ENCODE results near the gene TUFM. TPM values are rescaled to one million over a fixed set of nuclear protein-coding genes. Genes with fewer than 3 reads are reported as not detected.
"Not testable (repeated sequence)": the region's sequence is repeated elsewhere in the genome, so short reads cannot be mapped to it uniquely, and the experiment has no call there.

Gene TUFM
- total RNA-seq (2012; rRNA removed): 133 and 134 TPM in 2 replicates

GRCh38 chr16:28846080-28846932 lies at the start of gene TUFM:
Gene TUFM (minus strand): TSS chr16:28846348. CDS start chr16:28846269, 79 bp downstream.
- Histone ChIP-seq H3K27me3 (ENCODE audit: control insufficient read depth, insufficient read depth, low read length) (no peaks in the 10 kb centered on the region), H3K36me3 (ENCODE audit: insufficient read depth, low read length) (peaks cover 32% of the 10 kb centered on the region), H3K4me2 (ENCODE audit: low read length) (peak within 1 kb of the TSS; percentile 96), H3K4me1 (ENCODE audit: control insufficient read depth, insufficient read depth, low read length) (peaks cover 16% of the 10 kb centered on the region), H3K4me3 (ENCODE audit: low read length) (peak within 1 kb of the TSS; percentile 100), H3K9me3 (replicated peaks; ENCODE audit: low read length) (no peaks in the 10 kb centered on the region), H3K9ac (ENCODE audit: low read depth, low read length) (peak within 1 kb of the TSS; percentile 94)

GRCh38 chr16:28895609-28896008 lies 49.5 kb upstream of the TUFM start:
- H3K4me2 ChIP-seq (ENCODE audit: low read length): no peak overlapping the region
- no peaks in the 10 kb centered on the region for H3K36me3 ChIP-seq (ENCODE audit: insufficient read depth, low read length)
- H3K4me3 ChIP-seq (ENCODE audit: low read length): no peak overlapping the region
- no peak overlapping the region for H3K9ac ChIP-seq (ENCODE audit: low read depth, low read length)
- no peaks in the 10 kb centered on the region for H3K27me3 ChIP-seq (ENCODE audit: control insufficient read depth, insufficient read depth, low read length)
- H3K9me3 ChIP-seq (replicated peaks; ENCODE audit: low read length): no peaks in the 10 kb centered on the region
- no peaks in the 10 kb centered on the region for H3K4me1 ChIP-seq (ENCODE audit: control insufficient read depth, insufficient read depth, low read length)

GRCh38 chr16:28893291-28893690 lies 47.1 kb upstream of the TUFM start:
- Histone ChIP-seq H3K4me3 (ENCODE audit: low read length) (no peak overlapping the region), H3K9me3 (replicated peaks; ENCODE audit: low read length) (no peaks in the 10 kb centered on the region), H3K4me1 (ENCODE audit: control insufficient read depth, insufficient read depth, low read length) (no peaks in the 10 kb centered on the region), H3K9ac (ENCODE audit: low read depth, low read length) (no peak overlapping the region), H3K4me2 (ENCODE audit: low read length) (no peak overlapping the region), H3K36me3 (ENCODE audit: insufficient read depth, low read length) (no peaks in the 10 kb centered on the region), H3K27me3 (ENCODE audit: control insufficient read depth, insufficient read depth, low read length) (no peaks in the 10 kb centered on the region)

- H3K4me1 ChIP-seq (ENCODE audit: control insufficient read depth, insufficient read depth, low read length): no peaks in the 10 kb centered on the region
- no peak overlapping the region for H3K4me2 ChIP-seq (ENCODE audit: low read length)
- H3K36me3 ChIP-seq (ENCODE audit: insufficient read depth, low read length): no peaks in the 10 kb centered on the region
- no peak overlapping the region for H3K9ac ChIP-seq (ENCODE audit: low read depth, low read length)
- H3K4me3 ChIP-seq (ENCODE audit: low read length): no peak overlapping the region
- H3K9me3 ChIP-seq (replicated peaks; ENCODE audit: low read length): no peaks in the 10 kb centered on the region
- no peaks in the 10 kb centered on the region for H3K27me3 ChIP-seq (ENCODE audit: control insufficient read depth, insufficient read depth, low read length)
Observed at GRCh38 chr16:28891964-28892890, 46.1 kb upstream of the TUFM start.

- not testable (repeated sequence) for H3K4me1 ChIP-seq (ENCODE audit: control insufficient read depth, insufficient read depth, low read length)
Observed at GRCh38 chr16:28890355-28890754, 44.2 kb upstream of the TUFM start.

GRCh38 chr16:28886945-28887344 lies 40.8 kb upstream of the TUFM start:
- no peak overlapping the region for H3K4me3 ChIP-seq (ENCODE audit: low read length)
- no peak overlapping the region for H3K4me2 ChIP-seq (ENCODE audit: low read length)
- no peaks in the 10 kb centered on the region for H3K27me3 ChIP-seq (ENCODE audit: control insufficient read depth, insufficient read depth, low read length)
- H3K9me3 ChIP-seq (replicated peaks; ENCODE audit: low read length): no peaks in the 10 kb centered on the region
- no peaks in the 10 kb centered on the region for H3K36me3 ChIP-seq (ENCODE audit: insufficient read depth, low read length)
- H3K9ac ChIP-seq (ENCODE audit: low read depth, low read length): no peak overlapping the region
- no peaks in the 10 kb centered on the region for H3K4me1 ChIP-seq (ENCODE audit: control insufficient read depth, insufficient read depth, low read length)

More at GRCh38 chr16:28890355-28890754, 44.2 kb upstream of the TUFM start:
- not testable (repeated sequence) for H3K36me3 ChIP-seq (ENCODE audit: insufficient read depth, low read length); H3K9ac ChIP-seq (ENCODE audit: low read depth, low read length); H3K4me2 ChIP-seq (ENCODE audit: low read length); H3K4me3 ChIP-seq (ENCODE audit: low read length); H3K27me3 ChIP-seq (ENCODE audit: control insufficient read depth, insufficient read depth, low read length); H3K9me3 ChIP-seq (replicated peaks; ENCODE audit: low read length)

- Histone ChIP-seq H3K4me3 (ENCODE audit: low read length) (no peak overlapping the region), H3K9ac (ENCODE audit: low read depth, low read length) (no peak overlapping the region), H3K27me3 (ENCODE audit: control insufficient read depth, insufficient read depth, low read length) (no peaks in the 10 kb centered on the region), H3K9me3 (replicated peaks; ENCODE audit: low read length) (no peaks in the 10 kb centered on the region), H3K4me1 (ENCODE audit: control insufficient read depth, insufficient read depth, low read length) (peaks cover 12% of the 10 kb centered on the region), H3K4me2 (ENCODE audit: low read length) (no peak overlapping the region), H3K36me3 (ENCODE audit: insufficient read depth, low read length) (no peaks in the 10 kb centered on the region)
Observed at GRCh38 chr16:28884045-28884444, 37.9 kb upstream of the TUFM start.

GRCh38 chr16:28883221-28883996 lies 37.3 kb upstream of the TUFM start:
- H3K36me3 ChIP-seq (ENCODE audit: insufficient read depth, low read length): no peaks in the 10 kb centered on the region
- no peak overlapping the region for H3K9ac ChIP-seq (ENCODE audit: low read depth, low read length)
- no peaks in the 10 kb centered on the region for H3K27me3 ChIP-seq (ENCODE audit: control insufficient read depth, insufficient read depth, low read length)
- H3K4me3 ChIP-seq (ENCODE audit: low read length): no peak overlapping the region
- H3K4me1 ChIP-seq (ENCODE audit: control insufficient read depth, insufficient read depth, low read length): peaks cover 17% of the 10 kb centered on the region
- H3K9me3 ChIP-seq (replicated peaks; ENCODE audit: low read length): no peaks in the 10 kb centered on the region
- no peak overlapping the region for H3K4me2 ChIP-seq (ENCODE audit: low read length)

GRCh38 chr16:28882551-28883160 lies 36.5 kb upstream of the TUFM start:
- no peaks in the 10 kb centered on the region for H3K9me3 ChIP-seq (replicated peaks; ENCODE audit: low read length)
- H3K36me3 ChIP-seq (ENCODE audit: insufficient read depth, low read length): no peaks in the 10 kb centered on the region
- H3K27me3 ChIP-seq (ENCODE audit: control insufficient read depth, insufficient read depth, low read length): no peaks in the 10 kb centered on the region
- H3K9ac ChIP-seq (ENCODE audit: low read depth, low read length): no peak overlapping the region
- no peak overlapping the region for H3K4me2 ChIP-seq (ENCODE audit: low read length)
- H3K4me1 ChIP-seq (ENCODE audit: control insufficient read depth, insufficient read depth, low read length): peaks cover 17% of the 10 kb centered on the region
- H3K4me3 ChIP-seq (ENCODE audit: low read length): no peak overlapping the region

- H3K4me3 ChIP-seq (ENCODE audit: low read length); H3K36me3 ChIP-seq (ENCODE audit: insufficient read depth, low read length); H3K4me2 ChIP-seq (ENCODE audit: low read length); H3K9me3 ChIP-seq (replicated peaks; ENCODE audit: low read length); H3K9ac ChIP-seq (ENCODE audit: low read depth, low read length); H3K27me3 ChIP-seq (ENCODE audit: control insufficient read depth, insufficient read depth, low read length): not testable (repeated sequence)
- H3K4me1 ChIP-seq (ENCODE audit: control insufficient read depth, insufficient read depth, low read length): peaks cover 25% of the 10 kb centered on the region
Observed at GRCh38 chr16:28881565-28881964, 35.4 kb upstream of the TUFM start.
